ENCODE measurements around the gene HCRTR1.
A peak's percentile ranks its signal among the peaks of the same experiment; 100 is the strongest.
"Not testable (repeated sequence)": the region's sequence is repeated elsewhere in the genome, so short reads cannot be mapped to it uniquely, and the experiment has no call there.

HCRTR1 gene

DNA sequence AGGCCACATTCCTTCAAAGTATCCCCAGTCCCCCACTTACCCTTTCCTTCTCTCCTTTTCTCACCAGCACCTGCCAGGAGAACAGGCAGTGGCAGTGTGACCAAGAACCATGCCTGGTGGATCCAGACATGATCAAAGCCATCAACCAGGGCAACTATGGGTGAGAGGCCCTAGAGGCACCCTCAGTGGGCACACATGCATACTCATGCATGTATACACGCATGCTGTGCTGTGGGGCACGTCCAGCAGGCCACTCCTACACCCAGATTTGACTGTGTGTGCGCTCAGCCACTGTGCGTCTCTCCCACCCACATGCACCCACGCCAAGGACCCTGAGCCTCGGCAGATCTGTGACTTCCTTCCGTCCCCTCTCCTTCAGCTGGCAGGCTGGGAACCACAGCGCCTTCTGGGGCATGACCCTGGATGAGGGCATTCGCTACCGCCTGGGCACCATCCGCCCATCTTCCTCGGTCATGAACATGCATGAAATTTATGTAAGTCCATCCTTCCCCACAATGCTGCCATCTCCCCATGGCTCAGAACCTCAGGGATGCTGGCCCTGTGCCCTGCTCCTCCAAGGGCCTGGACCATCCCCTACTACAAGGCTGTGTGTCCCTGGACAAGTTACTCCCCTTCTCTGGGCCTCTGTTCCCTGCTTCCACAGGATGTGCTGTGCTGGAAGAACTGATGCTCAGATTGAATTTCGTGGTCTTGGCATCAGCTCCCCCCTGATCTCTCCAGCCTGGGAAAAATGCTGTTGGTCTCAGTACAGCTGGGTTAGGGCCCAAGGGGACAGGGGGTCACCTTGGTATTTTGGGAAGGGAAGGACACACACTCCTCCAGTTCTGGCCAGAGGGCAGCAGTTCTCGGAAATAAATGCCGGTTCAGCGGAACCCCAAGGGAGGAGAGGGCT, 34.2 kb upstream of the HCRTR1 start:
- no peak overlapping the region for H3K27ac ChIP-seq (ENCODE audit: low read depth, low read length)
- H3K79me2 ChIP-seq (ENCODE audit: control insufficient read depth, insufficient read depth, low read length, unreplicated experiment) = peaks cover 6% of the 10 kb centered on the region
- H3K4me1 ChIP-seq (ENCODE audit: control insufficient read depth, insufficient read depth, low read length, unreplicated experiment) = peaks cover 61% of the 10 kb centered on the region
- no peak overlapping the region for H2AFZ ChIP-seq (ENCODE audit: low read length, unreplicated experiment)
- no peak overlapping the region for H3K4me3 ChIP-seq (ENCODE audit: low read depth, low read length)
- no peaks in the 10 kb centered on the region for H3K27me3 ChIP-seq (ENCODE audit: insufficient read depth, low read length)
- no peaks in the 10 kb centered on the region for H3K36me3 ChIP-seq (ENCODE audit: insufficient read depth, low read length)

DNA sequence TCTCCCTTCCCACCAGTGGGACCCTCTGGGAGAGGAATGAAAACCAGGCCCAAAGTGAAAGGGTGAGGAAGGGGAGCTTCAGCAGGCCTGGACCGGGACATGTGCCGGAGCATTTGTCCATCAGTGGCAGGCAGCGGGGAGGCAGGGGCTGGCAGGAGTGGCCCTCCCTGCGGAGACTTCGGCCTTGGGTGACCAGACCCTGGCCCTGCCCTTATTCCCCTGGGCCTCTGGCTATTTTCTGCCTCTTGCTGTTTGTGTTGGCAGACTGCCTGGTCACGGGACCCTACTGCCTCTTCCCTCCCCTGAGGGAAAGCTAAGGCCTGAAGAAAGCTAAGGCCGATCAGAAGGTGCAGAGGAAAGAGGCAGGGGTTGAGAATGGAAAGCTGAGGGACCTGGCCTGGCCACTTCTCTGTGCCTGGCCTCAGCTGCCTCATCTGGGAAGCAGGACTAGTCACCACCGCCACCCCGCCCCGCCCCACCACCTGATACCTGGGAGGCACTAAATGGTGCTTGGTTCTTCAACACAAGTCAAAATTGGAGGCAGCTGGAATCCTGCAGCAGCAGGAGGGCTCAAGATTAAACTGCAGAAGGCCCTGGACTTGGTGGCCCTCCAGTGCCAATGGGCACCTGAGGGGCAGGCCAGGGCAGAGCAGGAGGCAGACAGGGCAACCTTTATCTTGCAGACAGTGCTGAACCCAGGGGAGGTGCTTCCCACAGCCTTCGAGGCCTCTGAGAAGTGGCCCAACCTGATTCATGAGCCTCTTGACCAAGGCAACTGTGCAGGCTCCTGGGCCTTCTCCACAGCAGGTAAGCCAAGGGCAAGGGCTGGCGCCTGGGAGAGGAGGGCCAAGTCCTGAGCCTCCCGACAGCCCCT, 33.3 kb upstream of the HCRTR1 start:
- no peak overlapping the region for H3K4me3 ChIP-seq (ENCODE audit: low read depth, low read length)
- H3K36me3 ChIP-seq (ENCODE audit: insufficient read depth, low read length) = no peaks in the 10 kb centered on the region
- H3K79me2 ChIP-seq (ENCODE audit: control insufficient read depth, insufficient read depth, low read length, unreplicated experiment) = peaks cover 3% of the 10 kb centered on the region
- H2AFZ ChIP-seq (ENCODE audit: low read length, unreplicated experiment) = no peak overlapping the region
- no peak overlapping the region for H3K27ac ChIP-seq (ENCODE audit: low read depth, low read length)
- H3K27me3 ChIP-seq (ENCODE audit: insufficient read depth, low read length) = no peaks in the 10 kb centered on the region
- peaks cover 65% of the 10 kb centered on the region for H3K4me1 ChIP-seq (ENCODE audit: control insufficient read depth, insufficient read depth, low read length, unreplicated experiment)

- Histone ChIP-seq H3K79me2 (ENCODE audit: control insufficient read depth, insufficient read depth, low read length, unreplicated experiment) (no peaks in the 10 kb centered on the region), H3K27ac (ENCODE audit: low read depth, low read length) (no peak overlapping the region)
Measured at GRCh38 chr1:31584869-31585735, 32.4 kb upstream of the HCRTR1 start.

DNA sequence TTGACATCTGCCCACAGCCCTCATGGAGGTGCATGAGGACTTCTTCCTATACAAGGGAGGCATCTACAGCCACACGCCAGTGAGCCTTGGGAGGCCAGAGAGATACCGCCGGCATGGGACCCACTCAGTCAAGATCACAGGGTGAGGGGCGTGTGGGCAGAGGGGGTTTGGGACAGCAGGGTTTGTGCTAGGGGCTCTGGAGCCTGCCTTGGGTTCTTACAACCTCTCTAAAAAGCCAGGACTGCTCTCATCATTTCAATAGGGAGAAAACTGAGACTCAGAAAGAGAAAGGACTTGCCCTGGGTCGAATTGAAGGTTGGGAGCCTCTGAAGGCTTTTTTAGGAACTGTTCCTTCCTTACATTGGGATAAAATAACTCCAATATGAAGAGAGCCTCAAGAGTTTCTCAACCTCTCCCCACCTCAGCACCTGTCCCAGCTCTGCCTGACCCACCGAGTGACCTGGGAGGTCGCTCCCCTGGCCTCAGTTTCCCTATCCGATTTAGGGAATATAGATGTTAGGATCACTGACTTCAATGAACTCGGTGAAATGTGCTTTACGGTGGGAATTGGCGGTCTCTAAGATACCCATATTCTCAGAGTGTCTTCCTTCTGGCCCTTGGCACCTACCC, 31.6 kb upstream of the HCRTR1 start:
- Histone ChIP-seq H3K4me3 (ENCODE audit: low read depth, low read length) (no peak overlapping the region), H3K79me2 (ENCODE audit: control insufficient read depth, insufficient read depth, low read length, unreplicated experiment) (no peaks in the 10 kb centered on the region), H3K4me1 (ENCODE audit: control insufficient read depth, insufficient read depth, low read length, unreplicated experiment) (peaks cover 57% of the 10 kb centered on the region), H3K27me3 (ENCODE audit: insufficient read depth, low read length) (no peaks in the 10 kb centered on the region), H3K27ac (ENCODE audit: low read depth, low read length) (no peak overlapping the region), H2AFZ (ENCODE audit: low read length, unreplicated experiment) (no peak overlapping the region), H3K36me3 (ENCODE audit: insufficient read depth, low read length) (no peaks in the 10 kb centered on the region)

More at GRCh38 chr1:31584869-31585735, 32.4 kb upstream of the HCRTR1 start:
- no peak overlapping the region for H3K4me3 ChIP-seq (ENCODE audit: low read depth, low read length)
- H2AFZ ChIP-seq (ENCODE audit: low read length, unreplicated experiment) = no peak overlapping the region
- H3K27me3 ChIP-seq (ENCODE audit: insufficient read depth, low read length) = no peaks in the 10 kb centered on the region
- peaks cover 60% of the 10 kb centered on the region for H3K4me1 ChIP-seq (ENCODE audit: control insufficient read depth, insufficient read depth, low read length, unreplicated experiment)
- H3K36me3 ChIP-seq (ENCODE audit: insufficient read depth, low read length) = no peaks in the 10 kb centered on the region

DNA sequence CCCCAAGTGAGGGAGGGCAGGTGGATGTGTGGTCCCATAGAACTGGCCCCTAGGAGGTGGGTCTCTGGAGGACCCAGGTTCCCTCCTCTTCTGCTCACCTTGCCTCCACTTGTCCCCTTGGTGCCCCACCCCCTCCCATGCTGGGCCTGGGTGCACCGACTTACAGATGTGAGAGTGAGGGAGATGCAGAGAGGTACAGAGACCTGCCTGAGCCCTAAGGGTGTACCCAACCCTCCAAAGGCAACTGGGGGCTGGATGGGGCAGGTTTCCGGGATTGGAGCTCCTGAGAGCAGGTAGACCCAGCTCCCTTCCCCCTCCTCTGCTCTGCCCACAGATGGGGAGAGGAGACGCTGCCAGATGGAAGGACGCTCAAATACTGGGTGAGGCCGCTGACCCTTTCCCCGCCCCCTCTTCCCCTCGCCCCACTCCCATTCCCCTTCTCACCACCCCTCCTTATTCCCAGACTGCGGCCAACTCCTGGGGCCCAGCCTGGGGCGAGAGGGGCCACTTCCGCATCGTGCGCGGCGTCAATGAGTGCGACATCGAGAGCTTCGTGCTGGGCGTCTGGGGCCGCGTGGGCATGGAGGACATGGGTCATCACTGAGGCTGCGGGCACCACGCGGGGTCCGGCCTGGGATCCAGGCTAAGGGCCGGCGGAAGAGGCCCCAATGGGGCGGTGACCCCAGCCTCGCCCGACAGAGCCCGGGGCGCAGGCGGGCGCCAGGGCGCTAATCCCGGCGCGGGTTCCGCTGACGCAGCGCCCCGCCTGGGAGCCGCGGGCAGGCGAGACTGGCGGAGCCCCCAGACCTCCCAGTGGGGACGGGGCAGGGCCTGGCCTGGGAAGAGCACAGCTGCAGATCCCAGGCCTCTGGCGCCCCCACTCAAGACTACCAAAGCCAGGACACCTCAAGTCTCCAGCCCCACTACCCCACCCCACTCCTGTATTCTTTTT, 30.8 kb upstream of the HCRTR1 start:
- Histone ChIP-seq H3K79me2 (ENCODE audit: control insufficient read depth, insufficient read depth, low read length, unreplicated experiment) (no peaks in the 10 kb centered on the region), H3K4me1 (ENCODE audit: control insufficient read depth, insufficient read depth, low read length, unreplicated experiment) (peaks cover 52% of the 10 kb centered on the region), H3K36me3 (ENCODE audit: insufficient read depth, low read length) (no peaks in the 10 kb centered on the region), H3K27ac (ENCODE audit: low read depth, low read length) (no peak overlapping the region), H3K4me3 (ENCODE audit: low read depth, low read length) (no peak overlapping the region), H3K27me3 (ENCODE audit: insufficient read depth, low read length) (no peaks in the 10 kb centered on the region), H2AFZ (ENCODE audit: low read length, unreplicated experiment) (no peak overlapping the region)

GRCh38 chr1:31587328-31587699, 30.2 kb upstream of the HCRTR1 start:
- H3K27ac ChIP-seq (ENCODE audit: low read depth, low read length); H2AFZ ChIP-seq (ENCODE audit: low read length, unreplicated experiment); H3K27me3 ChIP-seq (ENCODE audit: insufficient read depth, low read length); H3K79me2 ChIP-seq (ENCODE audit: control insufficient read depth, insufficient read depth, low read length, unreplicated experiment); H3K4me3 ChIP-seq (ENCODE audit: low read depth, low read length); H3K36me3 ChIP-seq (ENCODE audit: insufficient read depth, low read length): not testable (repeated sequence)
- peaks cover 45% of the 10 kb centered on the region for H3K4me1 ChIP-seq (ENCODE audit: control insufficient read depth, insufficient read depth, low read length, unreplicated experiment)

DNA sequence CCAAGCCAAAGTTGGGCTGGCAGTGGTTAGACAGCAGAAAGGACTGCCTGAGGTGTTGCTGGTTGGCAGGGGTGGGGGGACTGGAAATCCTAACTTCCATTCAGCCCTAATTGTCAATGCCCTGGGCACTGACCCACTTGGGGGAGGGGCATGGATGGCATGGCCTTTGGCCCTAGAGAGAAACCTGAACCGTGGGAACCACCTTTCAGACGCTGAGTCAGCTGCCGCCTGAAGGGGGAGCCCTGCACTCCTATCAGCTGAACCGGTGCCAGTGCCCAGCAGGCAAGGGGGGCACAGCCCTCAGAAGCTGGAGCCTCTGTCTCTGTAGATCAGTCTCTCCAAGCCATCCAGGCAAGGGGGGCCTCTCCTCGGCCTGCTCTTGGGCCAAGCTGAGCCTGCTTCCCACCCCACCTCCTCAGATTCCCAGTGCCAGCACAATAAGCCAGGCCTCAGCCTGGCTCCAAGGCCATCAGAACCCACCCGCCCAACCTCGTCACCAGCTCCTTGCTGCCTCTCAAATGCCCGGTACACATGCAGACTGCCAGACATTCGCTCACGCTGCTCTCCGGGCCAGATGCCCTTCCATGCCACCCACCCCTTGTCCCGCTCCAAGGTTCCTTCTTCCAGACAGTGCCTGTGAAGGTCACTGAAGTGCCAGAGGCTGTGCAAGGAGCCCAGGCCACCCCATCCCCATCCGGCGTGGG, 29.6 kb upstream of the HCRTR1 start:
- no peak overlapping the region for H2AFZ ChIP-seq (ENCODE audit: low read length, unreplicated experiment)
- no peak overlapping the region for H3K27ac ChIP-seq (ENCODE audit: low read depth, low read length)
- peaks cover 39% of the 10 kb centered on the region for H3K4me1 ChIP-seq (ENCODE audit: control insufficient read depth, insufficient read depth, low read length, unreplicated experiment)
- no peaks in the 10 kb centered on the region for H3K36me3 ChIP-seq (ENCODE audit: insufficient read depth, low read length)
- H3K4me3 ChIP-seq (ENCODE audit: low read depth, low read length) = no peak overlapping the region
- no peaks in the 10 kb centered on the region for H3K79me2 ChIP-seq (ENCODE audit: control insufficient read depth, insufficient read depth, low read length, unreplicated experiment)
- H3K27me3 ChIP-seq (ENCODE audit: insufficient read depth, low read length) = no peaks in the 10 kb centered on the region

DNA sequence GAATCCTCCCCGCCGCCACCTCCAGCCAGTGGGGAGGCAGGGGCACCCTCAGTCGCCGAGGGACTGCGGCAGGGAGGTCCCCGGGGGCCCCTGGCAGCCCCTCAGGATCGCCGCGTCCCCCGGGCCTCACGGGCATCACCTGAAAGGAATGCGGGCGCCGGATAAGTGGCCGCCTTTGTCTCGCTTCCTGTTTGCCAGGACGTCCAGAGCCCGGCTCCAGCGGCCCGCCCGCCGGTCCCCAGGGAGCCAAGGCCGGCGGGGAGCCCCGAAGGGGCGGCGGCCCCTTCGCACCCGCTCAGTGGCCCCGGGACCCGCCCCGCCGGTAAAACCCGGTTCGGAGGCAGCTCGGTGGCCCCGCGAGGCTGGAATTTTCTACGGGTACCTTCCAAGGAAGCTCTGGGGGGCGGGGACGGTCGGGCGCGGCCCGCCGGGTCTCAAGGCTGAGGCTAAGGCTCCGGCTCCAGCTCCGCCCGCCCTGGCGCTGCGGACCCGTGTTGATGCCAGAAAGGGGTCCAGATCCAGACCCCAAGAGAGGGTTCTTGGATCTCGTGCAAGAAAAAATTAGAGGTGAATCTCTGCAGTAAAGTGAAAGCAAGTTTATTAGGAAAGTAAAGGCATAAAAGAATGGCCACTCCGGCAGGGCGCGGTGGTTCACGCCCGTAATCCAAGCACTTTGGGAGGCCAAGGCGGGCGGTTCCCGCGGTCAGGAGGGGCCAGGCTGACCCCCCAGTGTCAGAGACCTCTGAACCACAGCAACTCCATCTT, 28.6 kb upstream of the HCRTR1 start:
- Histone ChIP-seq H3K79me2 (ENCODE audit: control insufficient read depth, insufficient read depth, low read length, unreplicated experiment) (no peaks in the 10 kb centered on the region), H3K4me1 (ENCODE audit: control insufficient read depth, insufficient read depth, low read length, unreplicated experiment) (peaks cover 30% of the 10 kb centered on the region), H2AFZ (ENCODE audit: low read length, unreplicated experiment) (peak overlapping the region; percentile 64), H3K36me3 (ENCODE audit: insufficient read depth, low read length) (no peaks in the 10 kb centered on the region), H3K27me3 (ENCODE audit: insufficient read depth, low read length) (no peaks in the 10 kb centered on the region), H3K4me3 (ENCODE audit: low read depth, low read length) (peak overlapping the region; percentile 61), H3K27ac (ENCODE audit: low read depth, low read length) (peak overlapping the region; percentile 21; the same call in 1 of the 2 replicates)

All from ACC112 (cell line).